GM18868 (cell line): ENCODE results near the gene UQCC5.

Experiments used
- ATAC-seq: cut with Tn5 transposase; IDR thresholded peaks from one replicate; pipeline ENCODE4 v1.9.1; 2021; ENCODE audit warnings: mild to moderate bottlenecking, moderate library complexity; ENCODE audit not compliant: unreplicated experiment

Gene UQCC5

GRCh38 chr3:52503788-52504424 is 32.5 kb upstream of the UQCC5 start:
- no peak for ATAC-seq

GRCh38 chr3:52504977-52505376 is 31.4 kb upstream of the UQCC5 start:
- no peak for ATAC-seq

GRCh38 chr3:52506266-52506966 is 30.0 kb upstream of the UQCC5 start:
- ATAC-seq, result no peak

GRCh38 chr3:52507359-52507758 is 29.0 kb upstream of the UQCC5 start:
- ATAC-seq, result no peak

GRCh38 chr3:52509753-52510328 is 26.6 kb upstream of the UQCC5 start:
- ATAC-seq, result no peak

GRCh38 chr3:52511509-52511908 is 24.9 kb upstream of the UQCC5 start:
- no peak for ATAC-seq

- no peak for ATAC-seq
Observed at GRCh38 chr3:52512105-52512504, 24.3 kb upstream of the UQCC5 start.

- ATAC-seq, result no peak
Observed at GRCh38 chr3:52512727-52513126, 23.7 kb upstream of the UQCC5 start.

GRCh38 chr3:52513281-52513680 is 23.1 kb upstream of the UQCC5 start:
- no peak for ATAC-seq

- ATAC-seq, result no peak
Observed at GRCh38 chr3:52514576-52514975, 21.8 kb upstream of the UQCC5 start.

- no peak for ATAC-seq
Observed at GRCh38 chr3:52515192-52515591, 21.2 kb upstream of the UQCC5 start.

- no peak for ATAC-seq
Observed at GRCh38 chr3:52516509-52517195, 19.8 kb upstream of the UQCC5 start.

- ATAC-seq, result no peak
Observed at GRCh38 chr3:52517796-52518722, 18.3 kb upstream of the UQCC5 start.

- ATAC-seq, result no peak
Observed at GRCh38 chr3:52518723-52519444, 17.5 kb upstream of the UQCC5 start.

GRCh38 chr3:52519445-52520140 is 16.8 kb upstream of the UQCC5 start:
- no peak for ATAC-seq

GRCh38 chr3:52520141-52520667 is 16.2 kb upstream of the UQCC5 start:
- ATAC-seq, result no peak

- no peak for ATAC-seq
Observed at GRCh38 chr3:52520716-52521487, 15.5 kb upstream of the UQCC5 start.

- no peak for ATAC-seq
Observed at GRCh38 chr3:52521488-52521824, 14.9 kb upstream of the UQCC5 start.
